GM06990 (cell line): ENCODE measurements around the gene HIVEP3.

Experiments
- DNase-seq: peaks from one replicate; pipeline ENCODE4 v3.0.0-alpha.2; 2011; ENCODE audit not compliant: insufficient read length; ENCODE audit errors: extremely low read depth
- H3K27me3 ChIP-seq: replicated peaks from 2 replicates; pipeline ENCODE4 v1.6.0; 2011; ENCODE audit warnings: low read length; ENCODE audit not compliant: control insufficient read depth, insufficient read depth
- H3K36me3 ChIP-seq: 2 replicates; pipeline ENCODE4 v1.5.1; 2011; ENCODE audit warnings: low read length; ENCODE audit not compliant: control insufficient read depth, insufficient read depth
- H3K4me3 ChIP-seq: replicated peaks from 2 replicates; pipeline ENCODE4 v1.5.1; 2011; ENCODE audit warnings: low read depth, mild to moderate bottlenecking, control low read depth, low read length
- TF ChIP-seq, protein P1 (sequence below): IDR thresholded peaks from 2 replicates; pipeline ENCODE4 v1.5.1; 2011; ENCODE audit warnings: low read length, control low read depth, mild to moderate bottlenecking, inconsistent platforms; ENCODE audit not compliant: insufficient read depth, poor library complexity, severe bottlenecking

The HIVEP3 gene

DNA sequence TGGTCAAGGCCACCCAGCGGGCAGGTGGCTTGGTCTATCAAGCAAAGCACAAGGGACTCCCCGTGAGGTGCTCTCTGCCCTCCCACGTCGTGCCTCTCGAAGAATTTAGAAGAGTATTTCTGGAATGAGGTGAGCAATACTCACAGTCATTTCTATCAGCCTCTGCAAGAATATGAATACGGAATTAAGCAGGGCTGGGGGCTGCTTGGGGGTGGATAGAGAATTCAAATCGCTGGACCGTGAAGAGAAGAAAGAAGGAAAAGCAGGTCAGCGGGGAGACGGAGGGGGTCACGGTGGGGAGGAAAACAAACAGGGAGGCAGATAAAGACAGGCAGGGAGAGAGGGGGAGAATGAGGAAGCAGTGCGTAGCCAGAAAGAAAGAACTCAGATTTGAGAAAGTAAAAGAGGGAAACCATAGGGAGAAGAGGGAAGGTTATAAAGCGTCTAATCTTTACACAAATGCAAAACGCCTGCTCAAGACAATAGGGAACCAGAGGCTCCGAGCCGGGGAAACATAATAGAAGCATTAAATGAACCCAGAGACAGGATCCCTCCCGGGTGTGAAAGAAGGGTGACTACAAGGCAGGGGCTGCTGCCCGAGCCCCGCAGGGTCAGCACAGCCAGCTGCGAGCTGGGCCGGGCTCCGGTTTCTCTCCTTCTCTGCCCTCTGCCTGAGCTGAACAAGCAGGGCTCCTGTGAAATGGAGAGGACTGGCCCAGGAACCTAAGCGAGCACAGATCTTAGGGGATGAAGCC lies 432.2 kb downstream of the HIVEP3 start:
- Histone ChIP-seq H3K36me3 (no peaks in the 10 kb centered on the region), H3K4me3 (peak overlapping the region; percentile 28), H3K27me3 (no peaks in the 10 kb centered on the region)
- no peak for DNase-seq
- TF ChIP-seq, protein P1, sequence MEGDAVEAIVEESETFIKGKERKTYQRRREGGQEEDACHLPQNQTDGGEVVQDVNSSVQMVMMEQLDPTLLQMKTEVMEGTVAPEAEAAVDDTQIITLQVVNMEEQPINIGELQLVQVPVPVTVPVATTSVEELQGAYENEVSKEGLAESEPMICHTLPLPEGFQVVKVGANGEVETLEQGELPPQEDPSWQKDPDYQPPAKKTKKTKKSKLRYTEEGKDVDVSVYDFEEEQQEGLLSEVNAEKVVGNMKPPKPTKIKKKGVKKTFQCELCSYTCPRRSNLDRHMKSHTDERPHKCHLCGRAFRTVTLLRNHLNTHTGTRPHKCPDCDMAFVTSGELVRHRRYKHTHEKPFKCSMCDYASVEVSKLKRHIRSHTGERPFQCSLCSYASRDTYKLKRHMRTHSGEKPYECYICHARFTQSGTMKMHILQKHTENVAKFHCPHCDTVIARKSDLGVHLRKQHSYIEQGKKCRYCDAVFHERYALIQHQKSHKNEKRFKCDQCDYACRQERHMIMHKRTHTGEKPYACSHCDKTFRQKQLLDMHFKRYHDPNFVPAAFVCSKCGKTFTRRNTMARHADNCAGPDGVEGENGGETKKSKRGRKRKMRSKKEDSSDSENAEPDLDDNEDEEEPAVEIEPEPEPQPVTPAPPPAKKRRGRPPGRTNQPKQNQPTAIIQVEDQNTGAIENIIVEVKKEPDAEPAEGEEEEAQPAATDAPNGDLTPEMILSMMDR: no peak

GRCh38 chr1:41486053-41486370 lies 432.7 kb downstream of the HIVEP3 start:
- H3K27me3 ChIP-seq: no peaks in the 10 kb centered on the region
- H3K36me3 ChIP-seq: no peaks in the 10 kb centered on the region
- TF ChIP-seq, protein P1: no peak
- DNase-seq: no peak
- H3K4me3 ChIP-seq: no peak overlapping the region

GRCh38 chr1:41485605-41486004 lies 433.1 kb downstream of the HIVEP3 start:
- TF ChIP-seq, protein P1: no peak
- DNase-seq: no peak
- H3K4me3 ChIP-seq: no peak overlapping the region
- no peaks in the 10 kb centered on the region for H3K27me3 ChIP-seq
- no peaks in the 10 kb centered on the region for H3K36me3 ChIP-seq

GRCh38 chr1:41484402-41485241 lies 434.1 kb downstream of the HIVEP3 start, which contains the start of gene EDN2:
EDN2 (minus strand) TSS chr1:41484683; CDS start chr1:41484601, 82 bp downstream.
- TF ChIP-seq, protein P1: peak; percentile 44
- Histone ChIP-seq H3K4me3 (no peak within 1 kb of the TSS), H3K36me3 (no peaks in the 10 kb centered on the region), H3K27me3 (no peaks in the 10 kb centered on the region)
- DNase-seq: no peak

DNA sequence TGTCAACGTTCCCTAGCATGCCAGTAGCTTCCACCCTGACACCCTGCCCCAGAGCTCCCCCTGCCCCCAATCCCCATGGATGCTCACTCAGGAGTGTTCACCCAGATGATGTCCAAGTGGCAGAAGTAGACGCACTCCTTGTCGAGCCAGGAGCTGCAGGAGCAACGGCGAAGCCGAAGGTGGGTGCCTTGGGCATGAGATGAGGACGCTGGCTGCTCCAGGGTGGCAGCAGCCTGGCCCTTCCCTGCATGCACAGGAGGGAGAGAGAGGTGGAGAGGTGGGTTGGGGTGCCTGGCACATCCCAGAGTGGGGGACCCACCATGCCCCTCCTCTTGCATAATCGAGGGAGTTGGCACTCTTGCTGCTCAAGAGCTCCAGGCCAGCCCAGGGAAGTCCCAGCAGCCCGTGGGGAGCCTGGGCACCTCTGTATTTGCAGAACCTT lies 434.7 kb downstream of the HIVEP3 start:
- TF ChIP-seq, protein P1: no peak
- H3K4me3 ChIP-seq: no peak overlapping the region
- H3K27me3 ChIP-seq: no peaks in the 10 kb centered on the region

More for the DNA sequence above, 434.7 kb downstream of the HIVEP3 start:
- no peaks in the 10 kb centered on the region for H3K36me3 ChIP-seq
- DNase-seq: no peak
